GM12872 (cell line): ENCODE data around the gene PMPCA.

Experiments used
- CTCF ChIP-seq: IDR thresholded peaks from 3 replicates; pipeline ENCODE4 v1.5.1; 2011; ENCODE audit warnings: low read depth, mild to moderate bottlenecking, low read length, moderate library complexity; ENCODE audit not compliant: insufficient read depth

The PMPCA gene

GRCh38 chr9:136376457-136376856 lies 34.0 kb upstream of the PMPCA start:
- TF ChIP-seq CTCF = no peak

- TF ChIP-seq CTCF = no peak
These were observed 32.9 kb upstream of the PMPCA start for GRCh38 chr9:136377341-136378169.

DNA sequence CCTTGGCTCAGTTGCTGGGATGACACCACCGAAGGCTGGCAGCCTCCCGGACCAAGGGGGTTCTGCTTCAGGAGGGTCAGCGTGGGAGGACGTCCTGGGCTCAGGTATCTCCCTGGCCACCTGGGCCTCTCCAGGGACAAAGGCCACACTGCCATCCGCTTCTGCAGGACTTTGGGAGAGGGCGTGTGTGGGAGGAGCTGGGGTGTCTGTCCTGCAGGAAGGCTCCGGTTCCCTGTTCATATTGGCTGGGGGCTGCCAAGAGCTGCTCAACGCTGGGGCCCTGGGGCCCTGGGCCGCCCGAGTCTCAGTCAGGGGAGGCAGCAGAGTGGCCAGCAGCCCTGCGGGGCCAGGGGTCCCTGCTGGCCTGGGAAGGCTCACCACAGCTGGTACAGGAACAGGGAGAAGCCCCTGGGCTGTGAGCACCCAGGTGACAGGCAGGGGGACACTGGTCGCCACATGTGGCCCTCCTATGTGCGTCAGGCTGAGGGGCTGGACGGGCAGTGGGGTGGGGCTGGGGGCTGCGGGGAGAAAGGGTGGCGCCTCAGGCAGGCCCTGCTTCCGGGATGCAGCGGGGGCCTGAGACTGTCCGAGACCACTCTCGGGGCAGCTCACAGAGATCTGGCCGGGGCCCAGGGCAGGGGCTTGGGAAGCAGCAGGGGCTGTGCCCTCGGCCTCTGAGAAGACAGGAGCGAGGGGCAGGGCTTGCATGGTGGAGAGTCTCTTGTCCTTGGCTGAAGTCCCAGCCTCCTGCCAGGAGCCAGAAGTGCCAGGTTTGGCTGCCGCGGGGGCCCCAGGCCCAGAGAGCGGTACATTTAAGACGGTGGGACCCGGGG lies 32.1 kb upstream of the PMPCA start:
- no peak for TF ChIP-seq CTCF

DNA sequence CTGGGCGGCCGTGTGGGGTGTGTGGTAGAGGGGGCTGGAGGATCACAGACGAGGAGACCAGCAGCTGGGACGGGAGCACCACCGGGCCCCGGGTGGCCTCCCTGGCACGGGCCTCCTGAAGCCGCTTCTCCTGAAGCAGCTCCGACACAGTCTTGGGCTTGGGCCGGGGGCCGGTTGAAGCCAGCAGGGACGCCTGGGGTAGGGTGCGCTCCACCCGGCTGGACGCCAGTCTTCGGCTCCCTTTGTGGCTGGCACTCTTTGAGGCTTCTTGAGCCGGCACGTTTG lies 31.5 kb upstream of the PMPCA start:
- TF ChIP-seq CTCF = no peak

DNA sequence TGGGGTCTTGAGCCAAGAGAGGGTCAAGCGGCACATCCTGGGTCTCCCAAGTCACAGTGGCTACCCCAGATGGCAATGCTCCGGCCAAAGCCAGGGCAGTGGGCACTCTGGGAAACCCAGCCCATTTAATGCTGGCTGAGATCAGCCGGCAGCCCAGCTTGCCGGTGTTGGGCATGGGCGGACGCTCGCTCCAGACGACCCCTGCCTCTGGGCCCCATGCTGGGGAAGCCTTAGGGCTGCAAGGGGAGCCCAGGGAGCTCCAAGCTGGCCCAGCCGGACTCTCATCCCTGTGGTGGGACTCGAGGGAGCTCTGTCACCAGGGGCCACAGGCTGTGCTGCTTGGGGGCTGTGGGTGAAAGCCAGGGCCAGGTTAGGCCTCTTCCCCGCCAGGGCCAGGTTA lies 31.1 kb upstream of the PMPCA start:
- no peak for TF ChIP-seq CTCF

DNA sequence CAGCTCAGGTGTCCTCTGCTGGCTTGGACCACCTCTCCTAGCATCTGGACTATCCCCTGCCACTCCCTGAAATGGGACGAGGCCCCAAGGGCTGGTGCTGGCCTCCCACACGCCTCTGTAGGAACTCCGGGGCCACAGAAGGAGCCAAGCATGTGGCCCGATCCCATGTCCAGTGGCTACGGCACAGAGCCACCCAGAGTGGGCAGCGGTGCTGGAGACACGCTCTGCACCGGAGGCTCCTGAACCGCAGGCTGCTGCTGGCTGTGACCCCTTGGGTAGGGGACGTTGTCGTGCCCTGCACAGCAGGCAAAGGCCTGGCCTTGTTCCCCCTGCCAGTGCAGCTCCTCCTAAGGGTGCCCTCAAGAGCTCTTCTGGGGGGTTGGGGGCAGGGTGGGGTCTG lies 30.6 kb upstream of the PMPCA start:
- TF ChIP-seq CTCF = no peak

- TF ChIP-seq CTCF = no peak
These were observed 30.1 kb upstream of the PMPCA start for GRCh38 chr9:136380381-136380780.
